ENCODE data around the gene EFNB3.

EFNB3 gene

DNA sequence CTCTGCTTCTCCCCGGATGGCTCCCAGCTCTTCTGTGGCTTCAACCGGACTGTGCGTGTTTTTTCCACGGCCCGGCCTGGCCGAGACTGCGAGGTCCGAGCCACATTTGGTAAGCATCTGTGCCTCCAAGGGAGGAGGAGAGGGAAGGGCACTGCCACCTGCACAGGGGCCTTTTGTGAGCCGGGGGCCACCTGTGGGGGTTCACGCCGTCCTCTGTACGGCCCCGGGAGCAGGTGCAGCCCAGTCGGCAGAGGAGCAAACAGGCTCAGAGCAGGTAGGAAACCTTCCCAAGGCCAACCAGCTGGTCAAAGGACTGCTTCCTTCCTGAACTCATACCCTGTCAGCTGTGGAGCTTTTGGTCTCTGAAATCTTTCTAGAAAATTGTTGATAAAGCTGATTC lies 3.3 kb upstream of the EFNB3 start:
- DNase-seq = no peak

DNA sequence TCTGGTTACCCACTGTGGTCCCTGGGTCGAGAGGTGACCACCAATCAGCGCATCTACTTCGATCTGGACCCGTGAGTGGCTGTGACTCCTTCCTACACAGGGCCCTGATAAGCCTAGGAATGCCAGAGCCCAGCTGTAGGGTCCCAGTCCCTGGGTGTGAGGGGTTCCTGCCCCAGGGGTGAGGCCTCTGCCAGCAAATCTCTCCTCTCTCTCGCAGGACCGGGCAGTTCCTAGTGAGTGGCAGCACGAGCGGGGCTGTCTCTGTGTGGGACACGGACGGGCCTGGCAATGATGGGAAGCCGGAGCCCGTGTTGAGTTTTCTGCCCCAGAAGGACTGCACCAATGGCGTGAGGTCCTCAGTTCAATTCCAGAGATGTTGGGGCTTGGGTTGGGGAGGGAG lies 2.2 kb upstream of the EFNB3 start:
- DNase-seq = no peak

DNA sequence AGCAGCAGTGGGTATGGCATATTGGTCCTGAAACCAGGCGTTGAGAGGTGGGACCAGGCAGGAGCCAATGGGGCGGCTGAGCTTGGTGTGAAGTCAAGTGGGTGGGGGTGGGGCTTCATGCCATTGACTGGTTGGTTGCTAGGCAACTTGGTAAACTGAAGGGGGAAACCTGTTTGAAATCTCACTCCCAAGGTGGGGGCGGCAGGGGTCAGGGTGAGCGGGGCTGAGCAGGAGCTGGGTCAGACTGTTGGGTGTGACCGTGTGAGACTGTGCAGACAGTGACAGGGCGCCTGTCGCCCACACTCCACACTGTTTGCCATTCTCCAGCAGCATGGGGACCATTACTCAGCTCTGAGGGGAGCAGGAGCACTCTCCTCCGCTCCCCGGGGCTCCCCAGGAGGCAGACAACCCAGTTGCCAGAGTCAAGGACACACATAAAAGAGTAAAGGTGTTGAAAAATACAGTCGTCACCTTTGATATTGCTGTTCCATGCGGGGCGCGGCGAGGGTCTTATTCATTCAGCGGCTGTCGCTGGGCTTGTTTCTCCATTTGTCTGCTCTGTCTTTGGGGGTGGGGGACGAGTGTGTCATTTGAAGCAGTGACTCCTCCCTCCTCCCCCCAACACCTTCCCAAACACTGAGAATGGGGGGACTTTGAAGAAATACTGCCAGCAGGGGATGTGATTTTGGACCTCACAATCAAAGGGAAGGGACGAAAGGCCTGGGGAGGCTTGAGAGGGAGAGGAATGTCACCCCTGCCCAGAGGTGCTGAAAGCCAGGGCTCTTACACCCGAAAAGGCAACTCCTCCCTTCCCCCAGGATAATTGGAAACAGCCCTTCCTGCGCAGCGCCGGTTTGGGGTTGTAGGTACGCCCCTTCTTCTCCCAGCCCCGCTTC lies 1.2 kb upstream of the EFNB3 start:
- DNase-seq = no peak

DNA sequence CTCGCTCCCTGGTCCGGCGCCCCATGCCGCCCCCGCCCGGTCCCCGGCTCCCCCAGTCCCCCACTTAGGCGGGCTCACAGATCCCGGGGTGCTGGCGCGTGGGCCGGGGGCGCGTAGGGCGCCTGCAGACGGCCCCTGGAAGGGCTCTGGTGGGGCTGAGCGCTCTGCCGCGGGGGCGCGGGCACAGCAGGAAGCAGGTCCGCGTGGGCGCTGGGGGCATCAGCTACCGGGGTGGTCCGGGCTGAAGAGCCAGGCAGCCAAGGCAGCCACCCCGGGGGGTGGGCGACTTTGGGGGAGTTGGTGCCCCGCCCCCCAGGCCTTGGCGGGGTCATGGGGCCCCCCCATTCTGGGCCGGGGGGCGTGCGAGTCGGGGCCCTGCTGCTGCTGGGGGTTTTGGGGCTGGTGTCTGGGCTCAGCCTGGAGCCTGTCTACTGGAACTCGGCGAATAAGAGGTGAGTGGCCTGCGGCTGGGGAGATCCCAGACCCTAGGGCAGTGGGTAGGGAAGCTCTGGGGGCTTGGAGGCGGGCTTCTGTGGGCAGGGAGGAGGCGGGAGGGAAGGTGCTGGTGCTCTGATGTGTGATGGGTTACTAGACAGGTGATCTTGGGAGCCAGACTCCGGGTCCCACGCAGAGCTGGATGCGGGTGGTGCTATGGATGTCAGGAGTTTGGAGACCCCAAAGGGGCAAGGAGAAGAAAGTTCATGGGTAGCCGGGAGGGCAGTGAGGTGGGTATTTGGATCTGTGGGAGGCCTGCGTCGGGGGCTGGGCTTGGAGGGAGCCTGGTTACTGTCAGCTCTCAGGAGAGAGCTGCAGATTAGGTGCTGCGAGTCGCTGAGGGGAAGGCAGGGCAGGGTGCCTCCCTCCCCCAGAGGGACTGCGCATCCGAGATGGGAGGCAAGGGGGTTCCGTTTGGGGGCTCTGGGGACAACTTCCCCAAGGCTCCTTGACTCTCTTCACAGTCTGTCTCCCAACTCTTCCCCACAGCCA lies 560 bp downstream of the EFNB3 start:
- no peak for DNase-seq

DNA sequence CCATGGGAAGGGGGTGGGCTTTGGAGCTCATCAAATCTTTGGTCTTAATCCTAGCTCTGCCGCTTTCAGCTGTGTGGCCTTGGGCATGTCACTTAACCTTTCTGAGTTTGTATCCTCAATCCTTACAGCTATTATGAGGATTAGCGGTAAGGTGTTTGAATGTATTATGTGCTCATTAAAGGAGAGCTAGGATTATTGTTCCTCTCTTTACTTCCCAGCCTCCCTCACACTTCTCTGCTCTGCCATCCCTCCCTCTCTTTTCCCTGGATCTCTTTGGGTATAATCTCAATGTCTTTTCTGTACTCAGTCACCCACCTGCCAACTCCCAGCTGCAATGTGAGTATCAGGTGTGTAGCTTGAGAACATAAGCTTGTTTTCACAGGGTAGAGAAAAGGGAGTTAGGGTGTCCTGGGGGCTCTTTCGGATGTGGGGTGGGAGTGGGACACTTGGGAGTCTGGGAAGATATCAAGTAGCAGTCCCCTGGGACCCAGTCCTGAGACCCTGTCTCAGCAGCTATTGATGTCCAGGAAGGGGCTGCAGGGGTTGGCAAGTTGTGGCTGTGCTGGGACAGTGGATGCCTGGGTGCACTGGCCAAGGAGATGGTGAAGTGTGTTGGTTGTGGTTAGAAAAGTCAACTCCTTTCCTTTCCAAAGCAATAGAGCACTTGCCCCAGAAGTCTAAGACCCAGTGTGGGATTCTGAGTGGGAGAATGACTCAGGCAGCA lies 1.8 kb downstream of the EFNB3 start:
- no peak for DNase-seq

DNA sequence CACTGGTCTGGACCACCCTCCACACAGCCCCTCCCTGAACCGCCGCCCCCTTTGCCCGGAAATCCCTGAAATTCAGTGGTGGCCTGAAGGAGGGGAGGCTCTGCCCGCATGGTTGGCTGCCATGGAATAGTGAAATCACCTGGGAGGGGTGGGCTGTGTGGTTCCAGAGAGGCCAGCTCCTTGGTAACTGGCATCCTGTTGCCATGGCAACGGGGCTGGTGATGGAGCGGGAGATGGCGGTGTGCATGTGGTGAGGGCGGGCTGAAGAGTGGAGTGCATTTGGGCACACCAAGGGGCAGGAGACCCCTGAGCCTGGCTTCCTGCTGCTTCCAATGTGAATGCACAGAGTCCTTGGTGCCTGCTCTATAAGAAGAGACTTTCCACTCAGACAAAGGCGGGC lies 2.4 kb downstream of the EFNB3 start:
- DNase-seq = no peak

DNA sequence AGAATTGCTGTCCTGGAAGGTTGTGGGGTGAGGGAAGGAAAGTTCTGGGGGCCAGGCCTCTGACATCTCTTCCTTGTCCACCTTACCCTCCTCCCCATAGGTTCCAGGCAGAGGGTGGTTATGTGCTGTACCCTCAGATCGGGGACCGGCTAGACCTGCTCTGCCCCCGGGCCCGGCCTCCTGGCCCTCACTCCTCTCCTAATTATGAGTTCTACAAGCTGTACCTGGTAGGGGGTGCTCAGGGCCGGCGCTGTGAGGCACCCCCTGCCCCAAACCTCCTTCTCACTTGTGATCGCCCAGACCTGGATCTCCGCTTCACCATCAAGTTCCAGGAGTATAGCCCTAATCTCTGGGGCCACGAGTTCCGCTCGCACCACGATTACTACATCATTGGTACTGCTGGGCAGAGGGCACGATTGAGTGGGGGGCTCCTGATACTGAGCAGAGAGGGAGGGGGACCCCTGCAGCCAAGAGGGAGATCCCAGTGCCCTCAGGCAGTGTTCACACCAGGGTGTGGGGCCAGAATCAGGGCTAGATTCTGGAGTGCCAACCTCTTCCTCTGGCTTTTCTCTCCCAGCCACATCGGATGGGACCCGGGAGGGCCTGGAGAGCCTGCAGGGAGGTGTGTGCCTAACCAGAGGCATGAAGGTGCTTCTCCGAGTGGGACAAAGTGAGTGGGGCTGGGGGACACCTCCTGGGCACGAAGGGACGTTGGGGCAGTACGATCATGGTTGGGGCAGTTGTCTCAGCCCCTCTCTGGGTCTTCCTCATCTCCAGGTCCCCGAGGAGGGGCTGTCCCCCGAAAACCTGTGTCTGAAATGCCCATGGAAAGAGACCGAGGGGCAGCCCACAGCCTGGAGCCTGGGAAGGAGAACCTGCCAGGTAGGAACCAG lies 3.1 kb downstream of the EFNB3 start:
- no peak for DNase-seq

DNA sequence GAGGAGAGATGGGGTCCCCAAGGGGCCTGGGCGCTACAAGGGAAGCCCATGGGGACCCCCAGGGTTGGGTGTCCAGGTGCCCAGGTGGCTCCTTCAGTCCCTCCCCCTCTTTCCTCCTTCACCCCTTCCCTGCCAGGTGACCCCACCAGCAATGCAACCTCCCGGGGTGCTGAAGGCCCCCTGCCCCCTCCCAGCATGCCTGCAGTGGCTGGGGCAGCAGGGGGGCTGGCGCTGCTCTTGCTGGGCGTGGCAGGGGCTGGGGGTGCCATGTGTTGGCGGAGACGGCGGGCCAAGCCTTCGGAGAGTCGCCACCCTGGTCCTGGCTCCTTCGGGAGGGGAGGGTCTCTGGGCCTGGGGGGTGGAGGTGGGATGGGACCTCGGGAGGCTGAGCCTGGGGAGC lies 4.0 kb downstream of the EFNB3 start:
- no peak for DNase-seq

DNA sequence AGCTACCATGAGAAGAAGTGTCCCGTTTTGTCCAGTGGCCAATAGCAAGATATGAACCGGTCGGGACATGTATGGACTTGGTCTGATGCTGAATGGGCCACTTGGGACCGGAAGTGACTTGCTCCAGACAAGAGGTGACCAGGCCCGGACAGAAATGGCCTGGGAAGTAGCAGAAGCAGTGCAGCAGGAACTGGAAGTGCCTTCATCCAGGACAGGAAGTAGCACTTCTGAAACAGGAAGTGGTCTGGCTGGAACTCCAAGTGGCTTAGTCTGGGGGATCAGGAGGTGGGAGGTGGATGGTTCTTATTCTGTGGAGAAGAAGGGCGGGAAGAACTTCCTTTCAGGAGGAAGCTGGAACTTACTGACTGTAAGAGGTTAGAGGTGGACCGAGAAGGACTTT lies 5.3 kb downstream of the EFNB3 start:
- DNase-seq = no peak

DNA sequence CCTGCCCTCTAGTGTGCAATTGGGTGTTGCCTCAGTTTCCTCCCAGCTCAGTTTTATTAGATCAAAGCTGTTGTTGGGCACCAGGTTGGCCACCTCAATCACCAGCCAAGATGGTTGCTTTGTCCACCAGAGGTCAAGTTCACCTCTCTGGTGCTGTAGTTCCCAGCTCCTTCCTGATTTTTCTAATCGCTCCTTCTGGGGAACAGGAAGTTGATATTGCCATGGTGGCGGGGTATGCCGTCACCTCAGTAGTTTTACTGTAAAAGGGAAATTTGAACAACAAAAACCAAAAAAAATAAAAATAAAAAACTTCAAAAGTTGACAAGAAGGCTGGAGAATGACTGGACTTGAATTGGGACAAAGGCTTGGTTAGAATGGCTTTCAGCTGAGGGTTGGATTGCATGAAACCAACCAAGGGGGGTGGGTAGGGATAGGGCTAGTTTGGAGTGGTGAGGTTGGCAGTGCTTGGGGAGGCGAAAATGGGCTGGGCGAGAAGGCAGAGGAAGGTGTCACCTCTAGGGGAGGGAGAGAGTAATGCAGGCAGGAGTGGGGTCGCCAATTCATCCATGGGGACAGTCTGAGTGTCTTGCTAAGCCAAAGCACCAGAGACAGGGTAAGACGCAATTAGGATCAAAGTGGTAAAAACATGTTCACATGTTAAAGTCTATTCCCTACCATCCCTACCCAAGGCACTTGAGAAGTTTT lies 6.2 kb downstream of the EFNB3 start:
- no peak for DNase-seq

DNA sequence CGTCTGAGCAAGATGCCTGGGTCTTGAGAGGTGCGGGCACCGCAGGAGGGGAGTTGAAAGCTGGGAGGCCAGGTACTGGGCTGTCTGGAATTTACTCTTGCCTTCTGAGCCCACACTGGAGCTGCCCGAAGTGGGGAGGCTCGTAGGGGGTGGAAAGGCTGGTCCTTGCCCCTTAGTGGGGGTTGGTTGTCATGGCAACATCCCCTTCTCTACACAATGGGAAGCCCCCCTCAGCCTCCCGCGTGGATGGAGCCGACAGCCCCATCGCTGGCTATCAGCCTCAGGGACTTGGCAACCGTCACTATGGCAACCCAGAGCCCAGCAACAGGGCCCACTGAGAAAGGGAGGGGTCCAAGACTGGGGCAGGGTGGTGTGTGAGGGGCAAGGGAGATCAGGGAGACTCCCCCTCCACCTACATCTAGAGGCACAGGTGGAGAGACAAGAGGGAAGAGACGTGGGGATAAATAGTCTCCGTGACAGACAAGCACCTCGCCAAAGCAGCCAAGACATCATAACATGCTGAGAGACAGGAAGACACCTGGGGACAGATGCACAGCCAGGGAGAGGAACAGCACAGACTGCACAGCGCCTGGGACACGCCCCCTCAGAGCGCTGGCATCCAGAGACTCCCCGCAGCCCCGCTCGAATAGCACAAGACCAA lies 7.2 kb downstream of the EFNB3 start:
- DNase-seq = no peak

DNA sequence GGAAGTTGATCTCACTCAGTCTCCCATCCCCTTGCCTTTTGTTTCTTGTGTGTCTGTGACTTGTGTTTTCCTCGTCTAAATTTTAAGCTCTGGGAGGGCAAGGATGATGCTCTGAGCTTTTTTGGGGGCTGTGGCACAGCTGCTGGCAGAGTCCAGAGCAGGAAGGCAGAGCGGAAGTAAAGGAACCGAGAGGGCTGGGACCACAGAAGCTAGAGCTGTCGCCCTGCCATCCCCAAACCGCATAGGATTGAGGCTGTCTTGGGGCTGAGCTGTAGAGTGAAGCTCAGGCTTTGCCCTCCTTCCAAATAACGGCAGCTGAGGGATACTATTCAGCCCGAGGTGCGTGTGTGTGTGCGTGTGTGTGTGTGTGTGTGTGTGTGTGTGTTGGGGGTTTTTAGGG lies 8.8 kb downstream of the EFNB3 start:
- DNase-seq = no peak

DNA sequence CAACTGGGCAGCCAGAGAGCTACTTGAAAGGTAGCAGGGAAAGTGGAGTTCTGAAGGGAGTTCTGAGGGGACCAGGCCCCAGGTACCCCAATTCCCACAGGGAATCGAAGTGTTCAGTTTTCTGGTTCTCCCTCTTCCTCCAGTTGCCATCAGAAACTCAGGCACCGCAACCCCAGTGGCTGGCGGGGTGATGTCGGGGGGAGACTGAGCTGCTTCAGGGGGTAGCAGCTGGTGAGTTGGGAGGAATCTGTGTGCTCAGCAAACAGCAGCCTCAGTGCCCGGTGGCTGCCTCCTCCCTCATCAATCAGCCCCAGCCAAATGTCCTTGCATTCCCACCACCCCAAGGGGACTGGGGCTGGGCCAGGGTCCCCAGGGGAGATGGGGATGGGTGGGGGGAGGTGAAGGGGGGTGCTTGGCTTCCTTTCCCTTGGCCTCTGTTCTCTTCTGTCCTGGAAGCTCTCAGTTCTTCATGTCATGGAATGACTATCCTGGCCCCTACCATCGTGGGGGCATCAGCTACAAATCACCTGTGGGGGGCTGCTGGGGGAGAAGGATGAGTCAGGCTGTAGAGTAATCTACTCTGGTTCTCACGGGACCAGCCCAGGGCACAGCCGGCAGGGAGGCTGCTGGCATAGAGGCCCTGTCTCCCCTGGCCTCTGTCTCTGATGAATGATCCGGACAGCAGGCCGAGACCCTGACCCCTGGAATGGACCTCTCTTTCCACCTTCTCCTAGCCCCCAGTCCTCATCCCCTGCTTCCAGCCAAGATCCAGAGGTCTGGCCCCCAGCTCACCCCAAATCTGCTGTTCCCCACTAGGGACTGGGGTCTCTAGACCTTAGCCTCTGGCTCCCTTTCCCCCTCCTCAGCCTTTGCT lies 10.0 kb downstream of the EFNB3 start:
- no peak for DNase-seq

DNA sequence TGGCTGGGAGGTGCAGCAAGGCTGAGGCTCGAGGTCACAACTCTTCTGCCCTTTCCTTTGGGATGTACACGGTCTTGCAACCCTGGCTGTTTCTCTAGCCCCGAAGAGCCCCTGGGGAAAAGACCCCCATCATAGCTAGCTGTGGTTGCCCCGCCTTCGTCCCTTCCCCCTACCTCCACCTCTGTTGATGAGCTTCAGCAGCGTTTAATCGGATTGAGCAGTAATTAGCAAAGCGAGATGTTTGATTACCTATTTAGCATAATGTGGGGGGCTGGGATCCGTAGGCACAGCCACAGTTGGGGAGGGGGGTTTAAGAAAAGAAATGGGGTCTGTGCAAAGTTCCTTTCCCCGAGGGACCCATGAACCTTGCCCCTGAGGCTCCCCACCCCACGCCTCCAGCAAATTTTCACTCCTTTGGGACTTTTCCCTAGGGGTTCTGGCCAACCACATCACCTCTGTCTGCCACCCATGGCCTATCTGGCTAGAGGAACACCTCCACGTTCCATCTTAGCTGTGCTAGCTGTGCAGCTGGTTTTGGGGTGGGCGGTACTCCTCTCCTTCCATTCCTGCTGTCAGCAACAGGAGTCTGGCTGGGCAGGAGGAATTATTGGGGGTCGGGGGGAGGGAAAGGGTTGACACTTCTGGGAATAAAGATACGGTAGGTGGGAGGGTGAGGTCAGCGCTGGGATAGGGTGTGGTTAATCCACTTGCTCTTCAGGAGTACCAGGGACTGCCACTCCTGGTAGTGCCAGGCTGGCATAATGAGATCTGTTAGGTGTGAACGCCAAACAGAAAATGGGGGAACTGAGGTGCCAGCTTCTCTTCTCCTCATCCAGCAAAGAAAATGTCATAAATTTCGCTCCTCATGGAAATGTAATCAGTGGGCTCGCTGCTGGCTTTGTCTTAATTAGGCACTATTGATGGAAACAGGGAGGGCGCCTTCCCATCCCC lies 11.2 kb downstream of the EFNB3 start:
- DNase-seq = no peak

DNA sequence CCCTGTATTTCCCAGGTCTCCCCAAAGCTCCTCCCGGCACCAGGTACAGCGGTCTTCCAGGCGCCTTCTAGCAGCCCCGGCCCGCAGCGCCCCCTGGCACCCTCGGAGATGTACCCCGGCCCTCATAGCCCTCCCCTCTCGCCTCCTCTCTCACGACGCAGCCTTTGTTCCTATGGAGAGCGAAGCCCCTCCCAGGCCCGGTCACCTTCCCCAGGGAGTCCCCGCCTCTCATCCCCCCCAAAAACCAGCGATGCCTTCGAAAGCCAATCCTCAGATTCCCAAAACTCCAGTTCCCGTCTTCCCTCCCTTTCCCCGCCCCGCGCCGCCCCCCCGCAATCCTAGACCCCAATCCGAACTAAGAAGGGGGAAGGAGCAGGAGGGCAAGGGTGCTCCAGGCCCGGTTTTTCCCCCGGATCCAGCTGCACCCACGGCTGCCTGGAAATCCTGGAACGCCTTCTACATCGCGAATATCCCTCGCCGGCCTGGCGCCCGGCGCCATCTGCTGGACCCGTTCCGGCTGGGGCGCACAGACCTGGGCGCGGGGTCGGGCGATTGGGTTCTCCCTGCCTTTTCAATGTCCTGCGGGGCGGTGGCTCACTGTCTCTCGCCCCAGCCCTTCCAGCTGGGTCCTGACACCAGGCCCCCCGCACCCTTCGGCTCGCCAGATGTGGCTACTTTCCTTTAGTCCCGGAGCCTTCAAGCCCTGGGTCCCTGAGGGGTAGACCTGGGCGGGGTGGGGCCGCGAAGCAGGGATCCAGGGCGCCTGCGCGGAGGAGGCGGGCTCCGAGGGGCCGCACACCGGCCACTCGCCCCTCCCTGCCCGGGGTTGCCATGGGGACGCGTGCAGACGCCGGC lies 12.1 kb downstream of the EFNB3 start, which contains the start of gene DNAH2:
TSS of gene DNAH2 (plus strand) at position 844 of the 855 bp plus-strand sequence. CDS start 1,991 bp downstream, outside the sequence.
- peak; percentile 57 for DNase-seq

DNA sequence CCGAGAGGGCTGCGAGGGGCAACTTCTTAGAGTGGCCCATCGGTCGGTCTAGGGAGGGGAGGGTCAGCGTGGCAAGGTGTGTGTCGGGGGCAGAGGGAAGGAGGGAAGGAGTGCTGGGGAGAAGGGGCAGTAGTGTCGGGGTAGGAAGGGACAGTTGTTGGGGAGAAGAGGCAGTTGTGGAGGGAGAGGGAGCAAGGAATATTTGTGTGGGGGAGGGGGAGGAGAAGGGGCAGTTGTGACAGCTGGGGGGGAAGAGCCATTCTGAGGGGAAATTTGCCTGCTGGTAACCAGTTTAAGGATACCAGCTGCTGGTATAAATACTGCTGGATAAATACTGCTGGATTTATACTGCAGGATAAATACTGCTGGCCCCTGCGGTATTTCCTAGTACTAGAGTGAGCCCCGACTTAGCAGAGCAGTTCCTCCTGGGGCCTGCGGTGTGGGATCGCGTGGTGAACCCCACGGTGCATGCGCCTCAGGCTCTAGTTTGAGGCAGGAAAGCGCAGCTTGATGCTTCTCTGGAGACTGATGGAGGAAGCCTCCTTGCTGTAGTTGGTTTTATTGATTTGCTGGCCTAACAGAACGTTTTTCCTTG lies 12.9 kb downstream of the EFNB3 start:
- no peak for DNase-seq

DNA sequence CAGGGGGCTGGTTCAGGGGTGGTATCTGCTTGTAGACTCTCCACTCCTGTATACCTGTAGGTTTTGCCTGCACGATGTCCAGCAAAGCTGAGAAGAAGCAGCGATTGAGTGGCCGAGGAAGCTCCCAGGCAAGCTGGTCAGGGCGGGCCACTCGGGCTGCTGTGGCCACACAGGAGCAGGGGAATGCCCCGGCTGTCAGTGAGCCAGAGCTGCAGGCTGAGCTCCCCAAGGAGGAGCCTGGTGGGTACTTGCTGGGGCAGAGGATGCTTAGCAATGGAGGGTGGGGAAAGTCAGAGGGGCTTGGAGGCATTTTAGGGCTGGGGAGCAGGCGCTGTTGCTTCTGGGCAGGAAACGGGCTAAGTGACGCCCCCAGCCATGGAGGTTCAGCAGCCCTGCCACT lies 14.7 kb downstream of the EFNB3 start:
- no peak for DNase-seq
